Activated naive CD4-positive, alpha-beta T cell treated with Interleukin-2 at 50 U/mL for 16 hours (primary cell): ENCODE results near the gene LATS2.

Experiments used
- DNase-seq: peaks from one replicate; pipeline ENCODE4 v3.0.0-alpha.2; 2020

The LATS2 gene

GRCh38 chr13:21046203-21046602 lies 15.2 kb downstream of the LATS2 start:
- DNase-seq, result no peak

- DNase-seq, result no peak
These were observed 16.3 kb downstream of the LATS2 start for GRCh38 chr13:21045100-21045499.

- DNase-seq, result no peak
These were observed 17.5 kb downstream of the LATS2 start for GRCh38 chr13:21043898-21044297.

GRCh38 chr13:21040120-21040826 lies 21.1 kb downstream of the LATS2 start:
- DNase-seq, result no peak

- DNase-seq, result no peak
These were observed 22.1 kb downstream of the LATS2 start for GRCh38 chr13:21039097-21039800.

- no peak for DNase-seq
These were observed 23.7 kb downstream of the LATS2 start for GRCh38 chr13:21037656-21038055.

- DNase-seq, result no peak
These were observed 25.9 kb downstream of the LATS2 start for GRCh38 chr13:21035498-21035897.

GRCh38 chr13:21034603-21035191 lies 26.7 kb downstream of the LATS2 start:
- DNase-seq, result no peak

- DNase-seq, result no peak
These were observed 27.4 kb downstream of the LATS2 start for GRCh38 chr13:21033856-21034602.

GRCh38 chr13:21033212-21033840 lies 28.1 kb downstream of the LATS2 start:
- DNase-seq, result no peak

GRCh38 chr13:21032656-21033055 lies 28.7 kb downstream of the LATS2 start:
- DNase-seq, result no peak

- DNase-seq, result no peak
These were observed 29.7 kb downstream of the LATS2 start for GRCh38 chr13:21031594-21032275.

- no peak for DNase-seq
These were observed 35.8 kb downstream of the LATS2 start for GRCh38 chr13:21025539-21025938.

GRCh38 chr13:21022056-21022979 lies 39.1 kb downstream of the LATS2 start:
- DNase-seq, result no peak

GRCh38 chr13:21020581-21020980 lies 40.8 kb downstream of the LATS2 start:
- no peak for DNase-seq

GRCh38 chr13:21020176-21020575 lies 41.2 kb downstream of the LATS2 start:
- DNase-seq, result no peak

GRCh38 chr13:21018220-21018619 lies 43.2 kb downstream of the LATS2 start:
- DNase-seq, result no peak

- DNase-seq, result no peak
These were observed 44.9 kb downstream of the LATS2 start for GRCh38 chr13:21016487-21016886.

- no peak for DNase-seq
These were observed 46.1 kb downstream of the LATS2 start for GRCh38 chr13:21015284-21015683.

GRCh38 chr13:21014502-21015170 lies 46.8 kb downstream of the LATS2 start:
- DNase-seq, result no peak

GRCh38 chr13:21014139-21014501 lies 47.3 kb downstream of the LATS2 start:
- DNase-seq, result no peak
